Measurements from ENCODE around the gene NALF2.

NALF2 gene

DNA sequence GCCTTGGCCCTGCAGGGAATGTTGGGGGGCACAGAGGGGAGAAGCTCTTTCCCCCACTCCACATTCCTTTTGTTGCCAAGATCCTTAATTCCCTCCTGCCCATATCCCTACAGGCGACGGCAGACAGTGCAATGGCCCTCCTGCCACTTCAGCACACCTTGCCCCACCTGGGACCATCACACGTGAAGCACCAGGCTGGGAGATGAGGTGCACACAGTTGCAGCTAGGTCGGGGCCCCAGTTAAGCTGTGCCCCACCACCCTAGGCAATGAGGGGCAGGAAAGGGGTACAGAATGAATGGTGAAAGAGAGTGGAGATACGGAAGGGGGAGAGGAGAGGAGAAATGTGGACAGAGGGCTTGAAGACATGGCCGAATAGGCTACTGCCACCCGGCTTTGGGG lies 26.2 kb downstream of the NALF2 start:
- DNase-seq, result no peak

DNA sequence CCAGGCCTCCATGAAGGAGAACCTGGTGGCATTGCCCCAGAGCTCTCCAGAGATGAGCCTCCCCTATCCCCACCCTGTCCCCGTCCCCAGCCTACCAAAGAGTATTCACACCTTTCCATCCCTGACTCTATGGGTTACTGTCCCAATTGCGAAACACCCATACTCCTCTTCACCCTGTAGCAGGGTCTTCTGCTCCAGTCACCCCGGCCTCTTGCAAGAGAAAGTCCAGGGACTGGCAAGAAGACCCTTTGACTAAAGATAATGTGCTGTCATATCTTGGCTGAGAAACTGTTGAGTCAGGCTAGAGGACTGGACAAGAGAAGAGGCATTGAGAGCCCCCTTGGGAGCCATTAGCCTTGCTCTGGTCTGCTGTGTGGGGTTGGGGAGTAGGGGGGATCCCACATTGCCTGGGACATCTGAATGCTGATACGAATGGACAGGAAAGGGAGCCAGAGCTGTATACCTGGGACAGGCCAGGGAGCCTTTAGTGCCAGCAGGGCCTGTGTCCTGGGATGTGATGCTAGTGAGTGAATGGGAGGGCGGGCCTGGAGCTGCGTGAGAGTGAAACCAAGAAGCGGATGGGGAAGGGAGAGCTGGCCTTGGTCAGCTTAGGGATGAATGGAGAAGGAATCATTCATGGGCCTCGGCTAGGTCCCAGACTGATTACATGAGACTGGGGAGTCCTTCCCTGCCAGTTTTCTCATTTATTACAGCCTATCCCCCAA lies 27.1 kb downstream of the NALF2 start:
- DNase-seq, result no peak

DNA sequence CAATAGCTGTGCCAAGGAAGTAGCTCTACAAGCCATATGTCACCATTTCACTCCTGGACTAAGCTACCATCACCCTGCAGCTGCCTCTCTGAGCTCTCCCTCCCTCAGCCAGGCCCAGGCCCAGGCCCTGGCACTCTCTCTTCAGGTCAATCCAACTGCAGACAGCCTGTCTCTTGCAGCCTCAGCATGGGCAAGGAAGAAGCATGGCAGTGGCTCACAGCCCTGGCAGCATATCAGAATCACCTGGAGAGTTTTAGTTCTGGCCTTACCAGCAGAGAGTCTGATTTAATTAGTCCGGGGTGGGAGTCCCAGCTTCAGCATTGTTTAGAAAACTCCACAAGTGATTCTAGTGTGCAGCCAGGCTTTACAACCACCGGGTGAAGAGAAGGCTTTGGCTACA lies 31.5 kb downstream of the NALF2 start:
- no peak for DNase-seq

DNA sequence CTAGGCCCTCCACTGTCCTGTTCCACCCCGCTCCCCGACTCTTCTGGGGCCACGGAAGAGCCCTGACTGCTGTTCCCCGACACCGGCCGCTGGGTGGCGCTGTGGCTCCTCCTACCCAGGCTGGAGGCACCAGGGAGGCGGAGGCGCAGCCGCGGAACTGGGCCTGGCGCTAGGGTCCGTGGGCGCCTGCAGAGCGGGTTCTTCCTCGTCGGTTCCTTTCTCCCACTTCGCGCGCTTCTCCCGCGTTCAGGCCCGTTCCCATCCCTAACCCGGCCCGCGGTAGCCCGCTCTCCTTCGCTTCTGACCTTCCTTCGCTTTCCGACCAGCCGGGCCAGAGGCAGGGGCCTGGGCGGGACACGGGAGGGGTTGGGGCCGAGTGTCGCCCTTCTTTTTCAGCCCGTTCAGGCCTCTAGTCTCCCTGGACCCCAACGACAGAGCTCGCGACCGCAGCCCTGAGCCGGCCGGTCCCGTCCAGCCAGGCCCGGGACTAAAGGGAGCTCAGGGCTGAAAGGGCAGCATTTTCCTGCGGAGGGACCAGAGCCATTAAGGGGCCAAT lies 34.3 kb downstream of the NALF2 start:
- peak; percentile 49 to 62 (median 58) for DNase-seq

DNA sequence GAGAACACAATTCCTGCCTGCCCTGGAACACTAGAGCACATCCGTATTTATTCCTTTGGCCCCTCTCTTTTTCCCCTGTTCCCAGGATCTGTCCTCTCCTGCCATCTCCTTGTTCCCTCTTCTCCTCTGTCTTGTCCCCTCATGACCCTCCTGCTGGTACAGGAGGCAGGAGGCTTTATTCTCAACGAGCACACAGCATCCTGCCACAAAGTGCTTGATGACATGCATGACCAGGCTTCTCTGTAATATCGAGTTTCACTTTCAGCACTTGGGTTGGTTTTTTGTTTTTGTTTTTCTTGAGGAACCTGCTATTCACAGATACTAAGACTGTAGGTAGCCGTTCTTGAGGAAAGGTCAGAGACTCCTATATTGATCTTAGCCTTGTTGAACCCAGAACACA lies 35.3 kb downstream of the NALF2 start:
- DNase-seq, result no peak

DNA sequence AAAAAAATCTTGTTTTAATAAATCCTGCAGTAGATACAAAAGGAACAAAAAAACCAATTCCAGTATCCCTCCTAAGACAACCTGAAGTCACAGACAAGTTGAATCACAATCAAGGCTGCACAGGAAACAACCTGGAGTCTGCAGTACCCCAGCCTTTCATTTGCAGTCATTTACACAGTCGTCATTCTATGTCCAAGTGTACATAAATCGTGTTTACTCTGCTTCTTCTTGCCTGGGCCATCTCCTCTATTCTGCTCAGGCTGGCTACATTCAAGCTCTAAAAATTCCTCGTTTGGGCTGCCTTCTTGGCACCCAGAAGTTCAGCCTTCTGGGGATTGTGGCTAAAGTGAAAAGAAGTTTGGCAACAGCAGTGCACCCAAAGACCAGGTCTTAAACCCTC lies 37.8 kb downstream of the NALF2 start:
- no peak for DNase-seq

DNA sequence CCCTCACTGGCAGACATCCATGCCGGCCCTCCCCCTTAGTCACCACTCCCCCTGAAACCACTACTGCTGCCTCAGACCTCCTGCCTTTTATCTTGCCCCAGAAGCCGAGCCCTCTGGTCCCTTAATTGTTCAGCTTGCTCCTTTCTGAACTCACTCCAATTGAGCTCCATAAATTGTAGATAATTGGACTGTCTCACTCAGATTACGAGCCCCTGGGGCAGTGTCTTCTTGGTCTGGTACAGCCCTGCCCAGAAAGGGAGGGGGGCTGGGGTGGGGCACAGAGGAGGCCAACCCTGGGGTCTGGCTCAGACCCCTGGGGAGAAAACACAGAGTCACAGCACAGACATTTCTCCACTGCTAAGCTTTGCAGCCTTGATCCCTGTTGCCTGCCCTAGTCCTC lies 39.4 kb downstream of the NALF2 start:
- no peak for DNase-seq

DNA sequence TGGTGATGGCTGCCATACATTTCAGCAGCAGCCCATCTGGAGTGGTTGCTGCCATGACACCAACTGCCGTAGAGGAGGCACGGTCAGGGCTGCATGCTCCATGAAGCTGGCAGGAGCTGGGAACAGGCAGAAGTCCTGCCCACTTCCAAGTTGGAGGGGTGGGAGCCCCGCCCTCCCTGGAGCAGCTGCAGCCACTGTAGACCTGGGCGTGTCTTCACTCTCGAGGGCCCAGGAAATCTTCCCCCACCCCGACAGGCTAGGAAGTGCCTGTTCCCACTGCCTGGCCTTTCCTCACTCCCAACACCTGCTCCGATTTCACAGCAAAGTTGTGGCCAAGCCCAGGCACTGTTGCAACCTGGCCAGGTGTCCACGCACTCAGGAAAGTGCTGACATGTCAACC lies 42.3 kb downstream of the NALF2 start:
- DNase-seq, result no peak

DNA sequence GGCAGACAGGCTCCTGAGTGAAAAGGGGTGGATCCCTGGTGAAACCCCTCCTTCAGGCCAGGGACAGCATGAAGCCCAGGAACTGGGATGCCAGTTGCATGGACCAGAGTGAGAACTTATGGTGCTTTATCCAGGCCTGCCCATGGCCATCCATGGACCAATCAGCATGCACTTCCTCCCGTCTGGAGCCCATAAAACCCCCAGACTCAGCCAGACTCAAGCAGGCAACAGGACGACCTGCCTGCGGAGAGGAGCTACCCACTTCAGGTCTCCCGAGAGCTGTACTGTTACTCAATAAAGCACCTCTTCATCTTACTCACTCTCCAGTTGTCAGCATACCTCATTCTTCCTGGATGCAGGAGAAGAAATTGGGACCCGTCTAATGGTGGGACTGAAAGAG lies 42.9 kb downstream of the NALF2 start:
- no peak for DNase-seq

DNA sequence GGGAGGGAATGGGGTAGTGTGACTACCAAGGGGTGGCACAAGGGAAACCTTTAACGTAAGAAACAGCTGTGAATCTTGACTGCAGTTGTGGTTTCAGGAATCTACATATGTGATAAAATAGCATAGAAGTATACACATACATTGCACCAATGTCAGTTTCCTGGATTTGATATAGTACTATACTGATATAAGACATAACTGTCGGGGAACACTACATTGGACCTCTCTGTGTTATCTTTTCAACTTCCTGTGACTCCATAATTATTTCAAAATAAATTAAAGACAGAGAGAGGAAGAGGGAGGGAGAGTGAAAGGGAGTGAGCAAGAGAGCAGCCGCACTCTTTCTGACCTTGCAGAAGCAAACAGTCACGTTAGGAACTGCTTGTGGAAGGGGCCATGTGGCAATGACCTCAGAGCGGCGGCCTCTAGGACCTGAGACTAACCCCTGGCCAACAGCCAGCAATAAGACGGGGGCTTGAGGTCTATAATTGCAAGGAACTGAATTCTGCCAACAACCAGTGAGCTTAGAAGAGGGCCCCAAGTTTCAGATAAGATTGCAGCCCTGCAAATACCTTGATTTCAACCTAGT lies 47.4 kb downstream of the NALF2 start:
- no peak for DNase-seq

DNA sequence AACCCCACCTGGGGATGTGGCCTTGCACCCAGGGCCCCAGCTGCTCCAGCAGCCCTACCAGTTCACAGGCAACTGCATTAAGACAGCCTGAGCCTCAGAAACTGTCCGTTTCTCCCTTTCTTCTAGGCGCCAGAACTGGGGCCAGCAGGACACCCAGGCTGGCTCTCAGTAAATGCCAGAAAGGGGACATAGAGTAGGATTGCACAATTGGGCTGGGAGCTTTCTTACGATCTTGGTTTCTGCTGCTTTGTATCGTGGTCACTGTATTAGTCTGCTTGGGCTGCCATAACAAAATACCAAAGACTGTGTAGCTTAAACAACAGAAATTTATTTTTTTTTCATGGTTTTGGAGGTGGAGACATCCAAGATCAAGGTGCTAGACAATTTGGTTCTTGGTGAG lies 48.4 kb downstream of the NALF2 start:
- DNase-seq, result no peak

Measured in activated naive CD4-positive, alpha-beta T cell (primary cell).